HEK293 (cell line): ENCODE results near the gene CFAP70.

Source experiments
- CTCF ChIA-PET: fragments of 350-600 bp; formaldehyde crosslinking; extraction: SDS; loops from one replicate; lab custom pipeline; 2021; ENCODE audit warnings: antibody characterized with exemption; lab: Yijun Ruan, JAX
- POLR2A ChIA-PET: fragments of 300-600 bp; formaldehyde crosslinking; extraction: SDS; loops from one replicate; lab custom pipeline; 2020; ENCODE audit warnings: antibody characterized with exemption, inconsistent platforms; lab: Yijun Ruan, JAX
- H3K27ac ChIP-seq: fragments of 200-500 bp; sonication (Bioruptor generic); 2 replicates; pipeline ENCODE4 v1.5.1; 2014; ENCODE audit warnings: low read depth, low read length, control low read depth, inconsistent platforms; ENCODE audit errors: extremely low read depth
- H3K36me3 ChIP-seq, 2 experiments: fragments of 200-500 bp in 1 of 2; sonication (Bioruptor generic) in 1 of 2; 1 replicate in 1 of 2; 2 replicates in 1 of 2; pipeline ENCODE4 v1.5.1; 2014 to 2017; ENCODE audit warnings: inconsistent platforms in 2 of 2, low read length in 2 of 2; ENCODE audit not compliant: control insufficient read depth in 2 of 2, insufficient read depth in 1 of 2
- H3K4me1 ChIP-seq: fragments of 200-500 bp; sonication (Bioruptor generic); 2 replicates; pipeline ENCODE4 v1.5.1; 2014; ENCODE audit warnings: mild to moderate bottlenecking, low read length, inconsistent platforms; ENCODE audit not compliant: control insufficient read depth, insufficient read depth
- H3K4me3 ChIP-seq: 2 replicates; pipeline ENCODE4 v1.5.1; 2011; ENCODE audit warnings: low read depth, mild to moderate bottlenecking, control low read depth, low read length, moderate library complexity
- H3K9me3 ChIP-seq: fragments of 200-500 bp; sonication (Bioruptor generic); 2 replicates; pipeline ENCODE4 v1.5.1; 2014; ENCODE audit warnings: low read depth, low read length, inconsistent platforms; ENCODE audit not compliant: control insufficient read depth, insufficient read depth
- KLF7 ChIP-seq: fragments of 450-650 bp; formaldehyde crosslinking; IDR thresholded peaks from 2 replicates; pipeline ENCODE4 v1.5.1; 2016; ENCODE audit warnings: missing biosample characterization, missing genetic modification characterization, borderline replicate concordance
- SCRT1 ChIP-seq: fragments of 450-650 bp; formaldehyde crosslinking; IDR thresholded peaks from 2 replicates; pipeline ENCODE4 v1.5.1; 2016; ENCODE audit warnings: missing biosample characterization, missing genetic modification characterization, borderline replicate concordance
- ZBTB17 ChIP-seq: fragments of 450-650 bp; formaldehyde crosslinking; IDR thresholded peaks from 2 replicates; pipeline ENCODE4 v1.5.1; 2016; ENCODE audit warnings: missing biosample characterization, missing genetic modification characterization
- ZBTB48 ChIP-seq: fragments of 450-650 bp; formaldehyde crosslinking; IDR thresholded peaks from 2 replicates; pipeline ENCODE4 v1.5.1; 2016; ENCODE audit warnings: missing biosample characterization, missing genetic modification characterization
- ZNF132 ChIP-seq: fragments of 450-650 bp; formaldehyde crosslinking; IDR thresholded peaks from 2 replicates; pipeline ENCODE4 v1.5.1; 2017; ENCODE audit warnings: missing biosample characterization, missing genetic modification characterization, borderline replicate concordance
- ZNF174 ChIP-seq: fragments of 450-650 bp; formaldehyde crosslinking; IDR thresholded peaks from 2 replicates; pipeline ENCODE4 v1.5.0; 2017; ENCODE audit warnings: missing biosample characterization, mild to moderate bottlenecking, missing genetic modification characterization
- ZNF202 ChIP-seq: fragments of 450-650 bp; formaldehyde crosslinking; IDR thresholded peaks from 2 replicates; pipeline ENCODE4 v1.5.1; 2016; ENCODE audit warnings: missing biosample characterization, missing genetic modification characterization, borderline replicate concordance
- ZNF211 ChIP-seq: fragments of 450-650 bp; formaldehyde crosslinking; IDR thresholded peaks from 2 replicates; pipeline ENCODE4 v1.5.1; 2016; ENCODE audit warnings: low read depth, missing biosample characterization, missing genetic modification characterization
- ZNF214 ChIP-seq: fragments of 450-650 bp; formaldehyde crosslinking; IDR thresholded peaks from 2 replicates; pipeline ENCODE4 v1.5.1; 2017; ENCODE audit warnings: missing biosample characterization, mild to moderate bottlenecking, missing genetic modification characterization, borderline replicate concordance
- ZNF24 ChIP-seq: fragments of 450-650 bp; formaldehyde crosslinking; IDR thresholded peaks from 2 replicates; pipeline ENCODE4 v1.5.1; 2016; ENCODE audit warnings: missing biosample characterization, missing genetic modification characterization
- ZNF37A ChIP-seq: fragments of 450-650 bp; IDR thresholded peaks from 2 replicates; pipeline ENCODE4 v1.5.1; 2018; ENCODE audit warnings: missing biosample characterization, missing genetic modification characterization
- ZNF610 ChIP-seq: fragments of 450-650 bp; formaldehyde crosslinking; IDR thresholded peaks from 2 replicates; pipeline ENCODE4 v1.5.1; 2016; ENCODE audit warnings: missing biosample characterization, missing genetic modification characterization, borderline replicate concordance
- ZNF621 ChIP-seq: fragments of 450-650 bp; formaldehyde crosslinking; IDR thresholded peaks from 2 replicates; pipeline ENCODE4 v1.5.1; 2017; ENCODE audit warnings: missing biosample characterization, missing genetic modification characterization
- ZNF626 ChIP-seq: fragments of 450-650 bp; sonication (Bioruptor Pico); formaldehyde crosslinking; IDR thresholded peaks from 2 replicates; pipeline ENCODE4 v1.5.1; 2018; ENCODE audit warnings: missing biosample characterization, missing genetic modification characterization, inconsistent platforms
- ZNF768 ChIP-seq: fragments of 450-650 bp; formaldehyde crosslinking; IDR thresholded peaks from 2 replicates; pipeline ENCODE4 v1.5.1; 2018; ENCODE audit warnings: missing biosample characterization, mild to moderate bottlenecking, missing genetic modification characterization
- TF ChIP-seq, protein P1 (sequence below): fragments of 450-650 bp; formaldehyde crosslinking; IDR thresholded peaks from 2 replicates; pipeline ENCODE4 v1.5.1; 2016; ENCODE audit warnings: missing biosample characterization, missing genetic modification characterization
- TF ChIP-seq, protein P2 (sequence below): fragments of 450-650 bp; formaldehyde crosslinking; IDR thresholded peaks from 2 replicates; pipeline ENCODE4 v1.5.1; 2017; ENCODE audit warnings: missing biosample characterization, missing genetic modification characterization
- TF ChIP-seq, protein P3 (sequence below): fragments of 450-650 bp; formaldehyde crosslinking; IDR thresholded peaks from 2 replicates; pipeline ENCODE4 v1.5.1; 2016; ENCODE audit warnings: missing biosample characterization, missing genetic modification characterization
- TF ChIP-seq, protein P4 (sequence below): sonication (generic); formaldehyde crosslinking; IDR thresholded peaks from 2 replicates; pipeline ENCODE4 v1.8.1; 2022; ENCODE audit warnings: mild to moderate bottlenecking, moderate library complexity, missing genetic modification reagents
- TF ChIP-seq, protein P5 (sequence below): fragments of 450-650 bp; formaldehyde crosslinking; IDR thresholded peaks from 2 replicates; pipeline ENCODE4 v1.5.1; 2016; ENCODE audit warnings: missing biosample characterization, missing genetic modification characterization
- TF ChIP-seq, protein P6 (sequence below): fragments of 450-650 bp; formaldehyde crosslinking; IDR thresholded peaks from 2 replicates; pipeline ENCODE4; 2016; ENCODE audit warnings: missing biosample characterization, missing genetic modification characterization
- TF ChIP-seq, protein P7 (sequence below): fragments of 450-650 bp; formaldehyde crosslinking; IDR thresholded peaks from 2 replicates; pipeline ENCODE4 v1.5.1; 2016; ENCODE audit warnings: missing biosample characterization, missing genetic modification characterization

Gene CFAP70

DNA sequence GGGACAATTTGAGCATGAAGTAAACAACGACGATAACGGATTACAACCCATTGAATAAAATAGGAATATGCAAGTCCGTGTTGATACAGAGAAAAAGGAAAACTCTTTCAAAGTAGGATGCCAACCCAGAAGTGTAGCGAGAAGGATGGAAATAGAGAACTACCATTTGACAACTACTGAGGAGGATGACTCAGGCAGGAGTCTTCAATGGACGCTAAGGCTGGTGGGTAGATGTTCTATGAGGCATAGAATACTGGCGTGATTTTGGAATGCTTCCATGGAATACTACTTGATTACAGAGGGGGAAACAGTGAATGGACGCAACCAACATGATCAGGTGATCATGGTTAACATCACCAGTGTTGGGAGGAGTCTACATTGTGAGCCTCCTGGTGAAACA lies 828 bp upstream of the CFAP70 start:
- Histone ChIP-seq H3K27ac (no peak overlapping the region), H3K36me3 (peaks cover 0 to 3% of the 10 kb centered on the region in 2 experiments; a peak in 1 of 3 replicates), H3K4me3 (no peak overlapping the region), H3K4me1 (0 out of 2 replicates have a peak, but pooled peaks cover 3% of the 10 kb centered on the region), H3K9me3 (no peaks in the 10 kb centered on the region)
- TF ChIP-seq ZNF174 (tag by site-specific recombination) (no peak), ZNF626 (tag by site-specific recombination) (no peak), ZNF132 (tag by site-specific recombination) (no peak), ZNF24 (tag by site-specific recombination) (no peak), ZNF202 (tag by site-specific recombination) (no peak), ZNF768 (tag by site-specific recombination) (no peak)
- TF ChIP-seq, protein P1, sequence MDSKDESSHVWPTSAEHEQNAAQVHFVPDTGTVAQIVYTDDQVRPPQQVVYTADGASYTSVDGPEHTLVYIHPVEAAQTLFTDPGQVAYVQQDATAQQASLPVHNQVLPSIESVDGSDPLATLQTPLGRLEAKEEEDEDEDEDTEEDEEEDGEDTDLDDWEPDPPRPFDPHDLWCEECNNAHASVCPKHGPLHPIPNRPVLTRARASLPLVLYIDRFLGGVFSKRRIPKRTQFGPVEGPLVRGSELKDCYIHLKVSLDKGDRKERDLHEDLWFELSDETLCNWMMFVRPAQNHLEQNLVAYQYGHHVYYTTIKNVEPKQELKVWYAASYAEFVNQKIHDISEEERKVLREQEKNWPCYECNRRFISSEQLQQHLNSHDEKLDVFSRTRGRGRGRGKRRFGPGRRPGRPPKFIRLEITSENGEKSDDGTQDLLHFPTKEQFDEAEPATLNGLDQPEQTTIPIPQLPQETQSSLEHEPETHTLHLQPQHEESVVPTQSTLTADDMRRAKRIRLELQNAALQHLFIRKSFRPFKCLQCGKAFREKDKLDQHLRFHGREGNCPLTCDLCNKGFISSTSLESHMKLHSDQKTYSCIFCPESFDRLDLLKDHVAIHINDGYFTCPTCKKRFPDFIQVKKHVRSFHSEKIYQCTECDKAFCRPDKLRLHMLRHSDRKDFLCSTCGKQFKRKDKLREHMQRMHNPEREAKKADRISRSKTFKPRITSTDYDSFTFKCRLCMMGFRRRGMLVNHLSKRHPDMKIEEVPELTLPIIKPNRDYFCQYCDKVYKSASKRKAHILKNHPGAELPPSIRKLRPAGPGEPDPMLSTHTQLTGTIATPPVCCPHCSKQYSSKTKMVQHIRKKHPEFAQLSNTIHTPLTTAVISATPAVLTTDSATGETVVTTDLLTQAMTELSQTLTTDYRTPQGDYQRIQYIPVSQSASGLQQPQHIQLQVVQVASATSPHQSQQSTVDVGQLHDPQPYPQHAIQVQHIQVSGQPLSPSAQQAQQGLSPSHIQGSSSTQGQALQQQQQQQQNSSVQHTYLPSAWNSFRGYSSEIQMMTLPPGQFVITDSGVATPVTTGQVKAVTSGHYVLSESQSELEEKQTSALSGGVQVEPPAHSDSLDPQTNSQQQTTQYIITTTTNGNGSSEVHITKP, result 0 out of 2 replicates have a peak, but pooled peaks have one; percentile 10
- POLR2A ChIA-PET, result interaction anchor here (1.3 to 1.5 kb wide), 3 partner anchors 11 to 136 kb away, joined by 5 to 9 read pairs (median 9); partner anchors contain the start of genes MRPS16 and PPP3CB
- CTCF ChIA-PET, result interaction anchor here (0.5 to 0.6 kb wide), 2 partner anchors 16 to 17 kb away, joined by 3 to 5 read pairs; no protein-coding TSS in a partner anchor

DNA sequence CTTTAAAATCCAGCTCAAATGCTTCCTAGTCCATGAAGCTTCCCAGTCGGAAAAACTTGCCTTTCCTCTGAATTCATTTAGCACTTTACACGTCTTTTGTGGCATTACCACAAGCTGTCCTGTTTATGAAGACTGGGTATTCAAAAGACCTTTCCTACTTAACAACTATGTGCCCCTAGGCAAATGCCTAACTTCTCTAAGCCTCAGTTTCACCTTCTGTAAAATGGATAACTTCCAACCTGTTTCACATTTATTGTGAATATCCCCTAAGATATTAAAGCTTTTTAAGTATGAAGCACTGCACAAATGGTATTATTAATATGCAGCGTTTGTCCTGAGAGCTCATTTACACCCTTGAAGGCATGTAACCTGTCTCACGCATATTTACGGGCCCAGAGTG lies 843 bp downstream of the CFAP70 start:
- Histone ChIP-seq H3K4me3 (peak overlapping the region; percentile 80), H3K27ac (peak overlapping the region; percentile 42; the same call in 1 of the 2 replicates), H3K4me1 (0 out of 2 replicates have a peak, but pooled peaks cover 3% of the 10 kb centered on the region), H3K9me3 (no peaks in the 10 kb centered on the region), H3K36me3 (no peaks in the 10 kb centered on the region)
- ChIA-PET CTCF (interaction anchor here (1.2 to 1.6 kb wide), 2 partner anchors 10 to 492 kb away, joined by 3 to 4 read pairs; no protein-coding TSS in a partner anchor), POLR2A (interaction anchor here (1.3 to 1.9 kb wide), 2 partner anchors 56 to 111 kb away, joined by 3 to 18 read pairs; partner anchors contain the start of genes ANXA7 and DNAJC9)
- TF ChIP-seq, protein P2, sequence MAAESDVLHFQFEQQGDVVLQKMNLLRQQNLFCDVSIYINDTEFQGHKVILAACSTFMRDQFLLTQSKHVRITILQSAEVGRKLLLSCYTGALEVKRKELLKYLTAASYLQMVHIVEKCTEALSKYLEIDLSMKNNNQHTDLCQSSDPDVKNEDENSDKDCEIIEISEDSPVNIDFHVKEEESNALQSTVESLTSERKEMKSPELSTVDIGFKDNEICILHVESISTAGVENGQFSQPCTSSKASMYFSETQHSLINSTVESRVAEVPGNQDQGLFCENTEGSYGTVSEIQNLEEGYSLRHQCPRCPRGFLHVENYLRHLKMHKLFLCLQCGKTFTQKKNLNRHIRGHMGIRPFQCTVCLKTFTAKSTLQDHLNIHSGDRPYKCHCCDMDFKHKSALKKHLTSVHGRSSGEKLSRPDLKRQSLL, result no peak
- TF ChIP-seq, protein P3, sequence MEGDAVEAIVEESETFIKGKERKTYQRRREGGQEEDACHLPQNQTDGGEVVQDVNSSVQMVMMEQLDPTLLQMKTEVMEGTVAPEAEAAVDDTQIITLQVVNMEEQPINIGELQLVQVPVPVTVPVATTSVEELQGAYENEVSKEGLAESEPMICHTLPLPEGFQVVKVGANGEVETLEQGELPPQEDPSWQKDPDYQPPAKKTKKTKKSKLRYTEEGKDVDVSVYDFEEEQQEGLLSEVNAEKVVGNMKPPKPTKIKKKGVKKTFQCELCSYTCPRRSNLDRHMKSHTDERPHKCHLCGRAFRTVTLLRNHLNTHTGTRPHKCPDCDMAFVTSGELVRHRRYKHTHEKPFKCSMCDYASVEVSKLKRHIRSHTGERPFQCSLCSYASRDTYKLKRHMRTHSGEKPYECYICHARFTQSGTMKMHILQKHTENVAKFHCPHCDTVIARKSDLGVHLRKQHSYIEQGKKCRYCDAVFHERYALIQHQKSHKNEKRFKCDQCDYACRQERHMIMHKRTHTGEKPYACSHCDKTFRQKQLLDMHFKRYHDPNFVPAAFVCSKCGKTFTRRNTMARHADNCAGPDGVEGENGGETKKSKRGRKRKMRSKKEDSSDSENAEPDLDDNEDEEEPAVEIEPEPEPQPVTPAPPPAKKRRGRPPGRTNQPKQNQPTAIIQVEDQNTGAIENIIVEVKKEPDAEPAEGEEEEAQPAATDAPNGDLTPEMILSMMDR (tag by site-specific recombination), result no peak
- TF ChIP-seq, protein P4, sequence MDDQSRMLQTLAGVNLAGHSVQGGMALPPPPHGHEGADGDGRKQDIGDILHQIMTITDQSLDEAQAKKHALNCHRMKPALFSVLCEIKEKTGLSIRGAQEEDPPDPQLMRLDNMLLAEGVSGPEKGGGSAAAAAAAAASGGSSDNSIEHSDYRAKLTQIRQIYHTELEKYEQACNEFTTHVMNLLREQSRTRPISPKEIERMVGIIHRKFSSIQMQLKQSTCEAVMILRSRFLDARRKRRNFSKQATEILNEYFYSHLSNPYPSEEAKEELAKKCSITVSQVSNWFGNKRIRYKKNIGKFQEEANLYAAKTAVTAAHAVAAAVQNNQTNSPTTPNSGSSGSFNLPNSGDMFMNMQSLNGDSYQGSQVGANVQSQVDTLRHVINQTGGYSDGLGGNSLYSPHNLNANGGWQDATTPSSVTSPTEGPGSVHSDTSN (CRISPR knock-in tag), result no peak
- TF ChIP-seq ZNF621 (tag by site-specific recombination) (no peak), ZBTB17 (tag by site-specific recombination) (no peak), ZNF211 (no peak), SCRT1 (no peak), ZBTB48 (tag by site-specific recombination) (no peak), ZNF610 (tag by site-specific recombination) (no peak), ZNF214 (tag by site-specific recombination) (no peak), ZNF37A (no peak), KLF7 (tag by site-specific recombination) (no peak)
- TF ChIP-seq, protein P5, sequence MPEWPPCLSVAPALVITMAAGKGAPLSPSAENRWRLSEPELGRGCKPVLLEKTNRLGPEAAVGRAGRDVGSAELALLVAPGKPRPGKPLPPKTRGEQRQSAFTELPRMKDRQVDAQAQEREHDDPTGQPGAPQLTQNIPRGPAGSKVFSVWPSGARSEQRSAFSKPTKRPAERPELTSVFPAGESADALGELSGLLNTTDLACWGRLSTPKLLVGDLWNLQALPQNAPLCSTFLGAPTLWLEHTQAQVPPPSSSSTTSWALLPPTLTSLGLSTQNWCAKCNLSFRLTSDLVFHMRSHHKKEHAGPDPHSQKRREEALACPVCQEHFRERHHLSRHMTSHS (tag by site-specific recombination), result no peak
- TF ChIP-seq, protein P6, sequence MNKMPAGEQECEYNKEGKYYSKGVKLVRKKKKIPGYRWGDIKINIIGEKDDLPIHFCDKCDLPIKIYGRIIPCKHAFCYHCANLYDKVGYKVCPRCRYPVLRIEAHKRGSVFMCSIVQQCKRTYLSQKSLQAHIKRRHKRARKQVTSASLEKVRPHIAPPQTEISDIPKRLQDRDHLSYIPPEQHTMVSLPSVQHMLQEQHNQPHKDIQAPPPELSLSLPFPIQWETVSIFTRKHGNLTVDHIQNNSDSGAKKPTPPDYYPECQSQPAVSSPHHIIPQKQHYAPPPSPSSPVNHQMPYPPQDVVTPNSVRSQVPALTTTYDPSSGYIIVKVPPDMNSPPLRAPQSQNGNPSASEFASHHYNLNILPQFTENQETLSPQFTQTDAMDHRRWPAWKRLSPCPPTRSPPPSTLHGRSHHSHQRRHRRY (tag by site-specific recombination), result no peak
- TF ChIP-seq, protein P7, sequence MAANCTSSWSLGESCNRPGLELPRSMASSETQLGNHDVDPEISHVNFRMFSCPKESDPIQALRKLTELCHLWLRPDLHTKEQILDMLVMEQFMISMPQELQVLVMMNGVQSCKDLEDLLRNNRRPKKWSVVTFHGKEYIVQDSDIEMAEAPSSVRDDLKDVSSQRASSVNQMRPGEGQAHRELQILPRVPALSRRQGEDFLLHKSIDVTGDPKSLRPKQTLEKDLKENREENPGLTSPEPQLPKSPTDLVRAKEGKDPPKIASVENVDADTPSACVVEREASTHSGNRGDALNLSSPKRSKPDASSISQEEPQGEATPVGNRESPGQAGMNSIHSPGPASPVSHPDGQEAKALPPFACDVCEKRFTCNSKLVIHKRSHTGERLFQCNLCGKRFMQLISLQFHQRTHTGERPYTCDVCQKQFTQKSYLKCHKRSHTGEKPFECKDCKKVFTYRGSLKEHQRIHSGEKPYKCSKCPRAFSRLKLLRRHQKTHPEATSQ, result no peak
